Trophoblast cell (in vitro differentiated cells and primary cell): Measurements from ENCODE around the gene PDE6B.
A peak's percentile ranks its signal among the peaks of the same experiment; 100 is the strongest.

Experiments used
- DNase-seq, 2 donors: peaks; one replicate each; pipeline ENCODE4 v3.0.0-alpha.2; 2016
- H2AFZ ChIP-seq: 2 replicates; pipeline ENCODE4 v1.6.1; 2013; ENCODE audit warnings: low read length, moderate library complexity, mild to moderate bottlenecking; ENCODE audit not compliant: insufficient read depth, poor library complexity
- H2AK5ac ChIP-seq: 2 replicates; pipeline ENCODE4 v1.6.1; 2013; ENCODE audit warnings: mild to moderate bottlenecking, low read length
- H2BK120ac ChIP-seq: 2 replicates; pipeline ENCODE4 v1.6.1; 2013; ENCODE audit warnings: low read length, mild to moderate bottlenecking, moderate library complexity; ENCODE audit not compliant: insufficient read depth, poor library complexity
- H2BK12ac ChIP-seq: 2 replicates; pipeline ENCODE4 v1.6.1; 2013; ENCODE audit warnings: mild to moderate bottlenecking, low read length, moderate library complexity
- H2BK5ac ChIP-seq: 2 replicates; pipeline ENCODE4 v1.6.1; 2013; ENCODE audit warnings: low read length, low read depth, moderate library complexity, mild to moderate bottlenecking; ENCODE audit not compliant: poor library complexity
- H3K14ac ChIP-seq: 2 replicates; pipeline ENCODE4 v1.6.1; 2013; ENCODE audit warnings: mild to moderate bottlenecking, low read length
- H3K18ac ChIP-seq: 2 replicates; pipeline ENCODE4 v1.6.1; 2013; ENCODE audit warnings: mild to moderate bottlenecking, low read length
- H3K23ac ChIP-seq: 2 replicates; pipeline ENCODE4 v1.6.1; 2013; ENCODE audit warnings: low read length
- H3K27ac ChIP-seq: 2 replicates; pipeline ENCODE4 v1.5.1; 2013; ENCODE audit warnings: low read depth, mild to moderate bottlenecking, inconsistent platforms, low read length, moderate library complexity
- H3K27me3 ChIP-seq: 2 replicates; pipeline ENCODE4 v1.6.1; 2013; ENCODE audit warnings: inconsistent platforms, mild to moderate bottlenecking, low read length, moderate library complexity; ENCODE audit not compliant: insufficient read depth
- H3K36me3 ChIP-seq, 2 experiments: 1 replicate in 1 of 2; 2 replicates in 1 of 2; pipeline ENCODE4 v1.6.1; 2013; ENCODE audit warnings: low read length in 2 of 2, mild to moderate bottlenecking in 2 of 2, moderate library complexity in 1 of 2; ENCODE audit not compliant: insufficient read depth in 2 of 2, control insufficient read depth in 1 of 2
- H3K4ac ChIP-seq: 2 replicates; pipeline ENCODE4 v1.6.1; 2013; ENCODE audit warnings: low read depth, mild to moderate bottlenecking, low read length, moderate library complexity
- H3K4me1 ChIP-seq, 2 experiments: 1 replicate in 1 of 2; 2 replicates in 1 of 2; pipeline ENCODE4 v1.6.1; 2013; ENCODE audit warnings: low read length in 2 of 2, mild to moderate bottlenecking in 2 of 2, moderate library complexity in 1 of 2; ENCODE audit not compliant: insufficient read depth in 2 of 2, control insufficient read depth in 1 of 2
- H3K4me2 ChIP-seq: 2 replicates; pipeline ENCODE4 v1.6.1; 2013; ENCODE audit warnings: inconsistent platforms, mild to moderate bottlenecking, low read length, moderate library complexity
- H3K4me3 ChIP-seq: 2 replicates; pipeline ENCODE4 v1.5.1; 2013; ENCODE audit warnings: mild to moderate bottlenecking, low read depth, low read length, inconsistent platforms
- H3K79me1 ChIP-seq: one replicate; pipeline ENCODE4 v1.6.1; 2013; ENCODE audit warnings: low read length
- H3K79me2 ChIP-seq: 2 replicates; pipeline ENCODE4 v1.6.1; 2013; ENCODE audit warnings: low read length, mild to moderate bottlenecking; ENCODE audit not compliant: control insufficient read depth, insufficient read depth, poor library complexity
- H3K9ac ChIP-seq: 2 replicates; pipeline ENCODE4 v1.6.1; 2013; ENCODE audit warnings: mild to moderate bottlenecking, low read length
- H3K9me3 ChIP-seq: 2 replicates; pipeline ENCODE4 v1.6.1; 2013; ENCODE audit warnings: low read depth, mild to moderate bottlenecking, control low read depth, inconsistent platforms, low read length; ENCODE audit not compliant: insufficient read depth
- H4K12ac ChIP-seq: 2 replicates; pipeline ENCODE4 v1.6.1; 2013; ENCODE audit warnings: low read depth, mild to moderate bottlenecking, low read length, moderate library complexity
- H4K8ac ChIP-seq: 2 replicates; pipeline ENCODE4 v1.6.1; 2013; ENCODE audit warnings: low read depth, mild to moderate bottlenecking, low read length, moderate library complexity
- H4K91ac ChIP-seq: one replicate; pipeline ENCODE4 v1.6.1; 2013; ENCODE audit warnings: low read depth, mild to moderate bottlenecking, low read length, moderate library complexity
- WGBS: extraction: QIAGEN DNeasy Blood & Tissue Kit; methylation state at CpG from one replicate; pipeline ENCODE4 v1.1.7; 2013; ENCODE audit warnings: missing lambda C conversion rate; ENCODE audit not compliant: insufficient read length, insufficient coverage; ENCODE audit errors: extremely low coverage; 5-methylcytosine and 5-hydroxymethylcytosine counted together

PDE6B gene

DNA sequence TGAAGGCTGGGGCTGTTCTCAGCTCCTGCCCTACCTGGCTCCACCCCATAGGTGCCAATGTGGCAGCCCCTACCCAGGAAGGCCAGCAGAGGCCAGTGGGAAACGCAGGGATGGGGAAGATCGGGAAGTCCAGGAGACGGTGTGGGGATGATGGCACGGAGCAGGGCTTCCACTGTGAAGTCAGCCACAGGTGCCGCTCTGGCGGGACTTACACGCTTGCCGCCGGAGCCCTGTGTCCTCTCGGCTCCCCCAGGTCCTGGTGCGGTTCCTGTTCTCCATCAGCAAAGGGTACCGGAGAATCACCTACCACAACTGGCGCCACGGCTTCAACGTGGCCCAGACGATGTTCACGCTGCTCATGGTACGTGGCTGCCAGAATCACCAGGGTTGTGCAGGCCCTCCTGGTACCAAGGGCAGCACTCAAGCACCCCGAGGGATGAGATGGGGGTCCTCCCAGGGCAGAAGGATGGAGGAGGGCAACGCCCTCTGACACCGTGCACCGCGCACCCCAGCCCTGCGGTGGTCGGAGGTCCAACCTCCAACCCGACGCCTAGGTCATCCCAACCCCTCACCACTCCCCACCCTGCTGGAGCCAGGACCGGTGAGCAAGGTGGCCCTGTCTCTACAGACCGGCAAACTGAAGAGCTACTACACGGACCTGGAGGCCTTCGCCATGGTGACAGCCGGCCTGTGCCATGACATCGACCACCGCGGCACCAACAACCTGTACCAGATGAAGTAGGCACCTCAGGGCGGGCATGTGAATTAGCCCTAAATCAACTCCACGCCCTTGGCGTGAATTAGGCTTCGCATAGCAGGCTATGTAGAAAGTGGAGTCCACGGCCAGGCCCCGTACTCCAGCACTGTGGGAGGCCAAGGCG, 36.7 kb downstream of the PDE6B start:
- H4K91ac ChIP-seq = no peak overlapping the region
- no peak overlapping the region for H2BK12ac ChIP-seq
- H3K14ac ChIP-seq = no peak overlapping the region
- no peak overlapping the region for H3K18ac ChIP-seq
- H3K23ac ChIP-seq = no peak overlapping the region
- no peak overlapping the region for H3K4me3 ChIP-seq
- no peak overlapping the region for H3K4ac ChIP-seq
- H4K12ac ChIP-seq = no peak overlapping the region
- H2AFZ ChIP-seq = no peak overlapping the region
- H3K4me2 ChIP-seq = no peak overlapping the region
- no peaks in the 10 kb centered on the region for H3K27me3 ChIP-seq
- no peak overlapping the region for H3K27ac ChIP-seq
- no peak for DNase-seq
- no peak overlapping the region for H2BK120ac ChIP-seq
- H3K9ac ChIP-seq = no peak overlapping the region
- no peak overlapping the region for H4K8ac ChIP-seq
- no peaks in the 10 kb centered on the region for H3K36me3 ChIP-seq
- H3K4me1 ChIP-seq = peaks cover 3 to 7% of the 10 kb centered on the region in 2 experiments
- no peak overlapping the region for H2AK5ac ChIP-seq
- no CpG with 5 or more reads among the region's 42 CpGs for WGBS
- H3K9me3 ChIP-seq = peaks cover 12% of the 10 kb centered on the region
- H3K79me1 ChIP-seq = peaks cover 3% of the 10 kb centered on the region
- H2BK5ac ChIP-seq = no peak overlapping the region
- H3K79me2 ChIP-seq = peaks cover 4% of the 10 kb centered on the region

DNA sequence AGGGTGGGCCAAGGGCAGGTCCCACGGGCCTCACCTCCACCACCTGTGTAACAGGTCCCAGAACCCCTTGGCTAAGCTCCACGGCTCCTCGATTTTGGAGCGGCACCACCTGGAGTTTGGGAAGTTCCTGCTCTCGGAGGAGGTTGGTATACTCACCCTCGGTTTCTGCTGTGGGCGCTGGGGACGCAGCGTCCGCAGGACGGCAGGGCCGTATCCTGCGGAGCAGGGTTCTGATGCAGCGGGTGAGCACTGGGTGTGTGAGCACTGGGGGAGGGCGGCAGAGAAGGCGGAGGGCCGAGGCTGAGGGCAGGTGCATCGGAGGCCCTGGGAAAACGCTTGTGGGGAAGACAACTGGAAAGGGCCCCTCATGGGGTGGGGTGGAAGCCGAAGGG, 37.7 kb downstream of the PDE6B start:
- no peak overlapping the region for H3K14ac ChIP-seq
- H4K12ac ChIP-seq = peak overlapping the region; percentile 13
- H3K4ac ChIP-seq = no peak overlapping the region
- no peak overlapping the region for H2BK5ac ChIP-seq
- H3K27ac ChIP-seq = no peak overlapping the region
- peaks cover 12% of the 10 kb centered on the region for H3K9me3 ChIP-seq
- H2AFZ ChIP-seq = no peak overlapping the region
- H3K79me2 ChIP-seq = peaks cover 4% of the 10 kb centered on the region
- H3K23ac ChIP-seq = no peak overlapping the region
- H3K4me1 ChIP-seq = peaks cover 3 to 6% of the 10 kb centered on the region in 2 experiments
- no peak overlapping the region for H3K18ac ChIP-seq
- H2BK120ac ChIP-seq = no peak overlapping the region
- H3K9ac ChIP-seq = no peak overlapping the region
- no peak overlapping the region for H2AK5ac ChIP-seq
- peaks cover 3% of the 10 kb centered on the region for H3K79me1 ChIP-seq
- H2BK12ac ChIP-seq = no peak overlapping the region
- peak overlapping the region; percentile 72 for H3K4me3 ChIP-seq
- no peak for DNase-seq
- peak overlapping the region; percentile 56 for H3K4me2 ChIP-seq
- no peaks in the 10 kb centered on the region for H3K27me3 ChIP-seq
- no peaks in the 10 kb centered on the region for H3K36me3 ChIP-seq
- H4K8ac ChIP-seq = peak overlapping the region; percentile 86
- H4K91ac ChIP-seq = no peak overlapping the region
- no CpG with 5 or more reads among the region's 20 CpGs for WGBS

DNA sequence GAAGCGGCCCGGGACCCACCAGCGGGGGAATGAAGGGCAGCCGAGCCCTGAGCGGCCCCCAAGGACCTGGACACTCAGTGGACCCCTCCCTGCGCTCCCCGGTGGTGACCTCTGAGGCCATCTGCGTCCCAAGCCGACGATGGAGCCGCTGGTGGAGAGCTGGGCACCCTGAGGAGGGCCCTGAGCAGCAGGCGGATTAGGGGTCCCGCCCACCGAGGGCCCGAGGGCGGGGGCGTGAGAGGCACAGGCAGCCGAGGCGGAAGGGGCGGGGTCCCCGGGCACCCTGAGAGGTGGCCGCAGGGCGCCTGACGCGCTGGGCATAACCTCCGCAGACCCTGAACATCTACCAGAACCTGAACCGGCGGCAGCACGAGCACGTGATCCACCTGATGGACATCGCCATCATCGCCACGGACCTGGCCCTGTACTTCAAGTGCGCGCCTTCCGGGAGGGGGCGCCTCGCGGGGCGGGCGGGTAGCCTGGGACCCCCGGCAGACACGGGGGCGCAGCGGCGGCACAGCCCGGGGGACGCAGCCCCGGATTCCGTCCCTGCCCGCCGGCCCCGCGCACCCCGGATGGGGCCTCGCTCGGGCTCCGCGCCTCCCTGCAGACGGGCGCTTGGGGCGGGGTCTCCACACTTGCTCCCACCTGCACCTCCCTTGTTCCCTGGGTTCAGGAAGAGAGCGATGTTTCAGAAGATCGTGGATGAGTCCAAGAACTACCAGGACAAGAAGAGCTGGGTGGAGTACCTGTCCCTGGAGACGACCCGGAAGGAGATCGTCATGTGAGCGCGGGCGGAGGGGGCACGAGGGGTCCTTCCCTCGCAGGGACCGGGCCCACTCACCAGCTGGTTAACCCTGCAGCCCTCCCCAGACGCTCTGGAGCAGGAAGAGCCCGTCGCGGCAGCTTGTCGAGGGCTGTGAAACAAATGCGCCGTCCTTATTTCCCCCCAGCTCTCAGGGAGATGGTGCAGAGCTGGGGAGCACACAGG, 38.4 kb downstream of the PDE6B start:
- Histone ChIP-seq H2AFZ (peak overlapping the region; percentile 69), H3K79me1 (peaks cover 3% of the 10 kb centered on the region), H3K27ac (no peak overlapping the region), H3K4ac (peak overlapping the region; percentile 28), H4K12ac (peak overlapping the region; percentile 14), H3K27me3 (no peaks in the 10 kb centered on the region), H3K23ac (no peak overlapping the region), H4K8ac (peak overlapping the region; percentile 86), H2BK12ac (no peak overlapping the region), H3K4me1 (peaks cover 3 to 6% of the 10 kb centered on the region in 2 experiments), H2AK5ac (no peak overlapping the region), H3K9me3 (peaks cover 12% of the 10 kb centered on the region), H2BK5ac (no peak overlapping the region), H3K36me3 (no peaks in the 10 kb centered on the region), H3K9ac (peak overlapping the region; percentile 50), H3K18ac (peak overlapping the region; percentile 38), H3K79me2 (peaks cover 4% of the 10 kb centered on the region), H3K14ac (peak overlapping the region; percentile 5), H4K91ac (peak overlapping the region; percentile 59), H2BK120ac (no peak overlapping the region), H3K4me2 (peak overlapping the region; percentile 56), H3K4me3 (peak overlapping the region; percentile 72)
- no peak for DNase-seq
- no CpG with 5 or more reads among the region's 80 CpGs for WGBS

DNA sequence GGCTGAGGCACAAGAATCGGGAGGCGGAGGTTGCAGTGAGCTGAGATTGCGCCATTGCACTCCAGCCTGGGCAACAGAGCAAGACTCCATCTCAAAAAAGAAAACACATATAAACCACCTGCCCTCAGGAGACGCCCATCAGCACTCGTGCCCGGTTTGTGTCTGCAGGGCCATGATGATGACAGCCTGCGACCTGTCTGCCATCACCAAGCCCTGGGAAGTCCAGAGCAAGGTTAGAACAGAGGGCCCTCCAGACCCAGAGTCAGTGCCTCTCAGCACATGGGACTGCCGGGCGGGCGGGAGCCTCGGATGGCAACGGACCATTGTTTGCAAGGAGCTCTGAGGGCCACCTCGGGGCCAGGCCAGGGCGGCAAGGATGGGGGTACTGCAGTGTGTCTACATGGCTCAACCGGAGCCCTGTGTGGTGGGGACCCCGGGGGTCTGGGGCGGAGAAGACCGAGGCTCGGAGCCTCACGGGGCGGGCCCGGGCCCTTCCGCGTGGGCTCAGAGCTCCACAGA, 39.4 kb downstream of the PDE6B start:
- H3K9me3 ChIP-seq = peaks cover 5% of the 10 kb centered on the region
- H2BK120ac ChIP-seq = no peak overlapping the region
- no peak overlapping the region for H3K4ac ChIP-seq
- H3K23ac ChIP-seq = no peak overlapping the region
- no peaks in the 10 kb centered on the region for H3K27me3 ChIP-seq
- WGBS = no CpG with 5 or more reads among the region's 24 CpGs
- peaks cover 4% of the 10 kb centered on the region for H3K79me2 ChIP-seq
- no peak overlapping the region for H2AFZ ChIP-seq
- no peak for DNase-seq
- no peak overlapping the region for H4K91ac ChIP-seq
- no peak overlapping the region for H3K4me3 ChIP-seq
- H3K9ac ChIP-seq = no peak overlapping the region
- H3K18ac ChIP-seq = no peak overlapping the region
- H3K4me2 ChIP-seq = no peak overlapping the region
- H3K79me1 ChIP-seq = peaks cover 3% of the 10 kb centered on the region
- H3K27ac ChIP-seq = no peak overlapping the region
- no peak overlapping the region for H4K12ac ChIP-seq
- H3K14ac ChIP-seq = no peak overlapping the region
- H2BK5ac ChIP-seq = no peak overlapping the region
- H2AK5ac ChIP-seq = no peak overlapping the region
- H2BK12ac ChIP-seq = no peak overlapping the region
- no peak overlapping the region for H4K8ac ChIP-seq
- H3K4me1 ChIP-seq = peaks cover 3 to 6% of the 10 kb centered on the region in 2 experiments
- no peaks in the 10 kb centered on the region for H3K36me3 ChIP-seq
